Measurements from ENCODE around the gene DLL4.

GRCh38 chr15:40976819-40977218, 47.7 kb downstream of the DLL4 start:
- TF ChIP-seq, protein P1, sequence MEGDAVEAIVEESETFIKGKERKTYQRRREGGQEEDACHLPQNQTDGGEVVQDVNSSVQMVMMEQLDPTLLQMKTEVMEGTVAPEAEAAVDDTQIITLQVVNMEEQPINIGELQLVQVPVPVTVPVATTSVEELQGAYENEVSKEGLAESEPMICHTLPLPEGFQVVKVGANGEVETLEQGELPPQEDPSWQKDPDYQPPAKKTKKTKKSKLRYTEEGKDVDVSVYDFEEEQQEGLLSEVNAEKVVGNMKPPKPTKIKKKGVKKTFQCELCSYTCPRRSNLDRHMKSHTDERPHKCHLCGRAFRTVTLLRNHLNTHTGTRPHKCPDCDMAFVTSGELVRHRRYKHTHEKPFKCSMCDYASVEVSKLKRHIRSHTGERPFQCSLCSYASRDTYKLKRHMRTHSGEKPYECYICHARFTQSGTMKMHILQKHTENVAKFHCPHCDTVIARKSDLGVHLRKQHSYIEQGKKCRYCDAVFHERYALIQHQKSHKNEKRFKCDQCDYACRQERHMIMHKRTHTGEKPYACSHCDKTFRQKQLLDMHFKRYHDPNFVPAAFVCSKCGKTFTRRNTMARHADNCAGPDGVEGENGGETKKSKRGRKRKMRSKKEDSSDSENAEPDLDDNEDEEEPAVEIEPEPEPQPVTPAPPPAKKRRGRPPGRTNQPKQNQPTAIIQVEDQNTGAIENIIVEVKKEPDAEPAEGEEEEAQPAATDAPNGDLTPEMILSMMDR (IDR thresholded peaks at IDR 0.05) = no peak
- no peak for TF ChIP-seq EZH2 (IDR thresholded peaks at IDR 0.05; ENCODE audit: borderline replicate concordance, insufficient read depth, low read depth, low read length, poor library complexity, severe bottlenecking)
